HepG2 (cell line): ENCODE results near the gene TBC1D16. TPM values are rescaled to one million over a fixed set of nuclear protein-coding genes. Genes with fewer than 3 reads are reported as not detected.
A peak's percentile ranks its signal among the peaks of the same experiment; 100 is the strongest.

Experiments
- ARHGAP35 ChIP-seq: sonication (generic); formaldehyde crosslinking; IDR thresholded peaks from 2 replicates; pipeline ENCODE4 v1.9.0; 2022; ENCODE audit warnings: mild to moderate bottlenecking, inconsistent platforms, moderate library complexity, missing genetic modification reagents, borderline replicate concordance
- ATRX ChIP-seq: sonication (generic); formaldehyde crosslinking; IDR thresholded peaks from 2 replicates; pipeline ENCODE4 v1.4.0; 2020; ENCODE audit warnings: missing genetic modification reagents, borderline replicate concordance
- CBFB ChIP-seq: sonication (generic); formaldehyde crosslinking; IDR thresholded peaks from 2 replicates; pipeline ENCODE4 v1.4.0; 2020; ENCODE audit warnings: missing genetic modification reagents
- GABPA ChIP-seq, 2 experiments: IDR thresholded peaks; 2 replicates each; pipeline ENCODE4 v1.6.1; 2011 to 2016; ENCODE audit warnings: low read depth in 2 of 2, low read length in 1 of 2, missing biosample characterization in 1 of 2, missing genetic modification characterization in 1 of 2
- HES4 ChIP-seq: sonication (generic); formaldehyde crosslinking; IDR thresholded peaks from 2 replicates; pipeline ENCODE4 v1.9.0; 2021; ENCODE audit warnings: mild to moderate bottlenecking, missing genetic modification reagents, borderline replicate concordance
- KLF6 ChIP-seq: IDR thresholded peaks from 2 replicates; pipeline ENCODE4 v1.8.0; 2016; ENCODE audit warnings: missing biosample characterization, missing genetic modification reagents
- NONO ChIP-seq, 2 experiments: fragments of 450-650 bp in 1 of 2; sonication (generic) in 1 of 2; formaldehyde crosslinking in 1 of 2; IDR thresholded peaks in 1 of 2; conservative IDR thresholded peaks in 1 of 2; 2 replicates each; pipeline versions ENCODE4 v1.6.1 to v1.8.0; 2017 to 2022; ENCODE audit warnings: mild to moderate bottlenecking in 1 of 2, missing genetic modification reagents in 1 of 2, moderate library complexity in 1 of 2
- NRL ChIP-seq: sonication (generic); formaldehyde crosslinking; IDR thresholded peaks from 2 replicates; pipeline ENCODE4 v1.5.0; 2020; ENCODE audit warnings: missing genetic modification reagents, mild to moderate bottlenecking, moderate library complexity, borderline replicate concordance
- SAP130 ChIP-seq: IDR thresholded peaks from 2 replicates; pipeline ENCODE4 v1.6.1; 2016; ENCODE audit warnings: low read depth
- SP1 ChIP-seq, 2 experiments: fragments of 450-650 bp in 1 of 2; sonication (generic) in 1 of 2; formaldehyde crosslinking in 1 of 2; IDR thresholded peaks; 2 replicates each; pipeline versions ENCODE4 v1.4.0 to v1.6.1; 2016 to 2020; ENCODE audit warnings: missing genetic modification reagents in 1 of 2
- TARDBP ChIP-seq: sonication (generic); formaldehyde crosslinking; IDR thresholded peaks from 2 replicates; pipeline ENCODE4 v1.8.0; 2022; ENCODE audit warnings: mild to moderate bottlenecking, missing genetic modification reagents
- TBX2 ChIP-seq: sonication (generic); formaldehyde crosslinking; IDR thresholded peaks from 2 replicates; pipeline ENCODE4 v1.5.0; 2020; ENCODE audit warnings: missing genetic modification reagents, mild to moderate bottlenecking, borderline replicate concordance
- ZNF143 ChIP-seq: sonication (generic); formaldehyde crosslinking; IDR thresholded peaks from 2 replicates; pipeline ENCODE4 v1.4.0; 2020; ENCODE audit warnings: missing genetic modification reagents
- polyA plus RNA-seq, 8 experiments: library from polyadenylated mRNA; depleted of rRNA in 3 of 8; stranded (reverse) in 7 of 8; unstranded in 1 of 8; fragments of >200 nt; fragmentation: Illumina TruSeq in 4 of 8; extraction: Trizol in 4 of 8; gene quantifications; 2 replicates each; pipeline versions ENCODE4 v1.2.1 to v1.2.3, GENCODE V29; 2011 to 2016; ENCODE audit warnings: low read depth in 4 of 8, missing spikeins in 1 of 8, mixed read lengths in 1 of 8; ENCODE audit not compliant: insufficient read depth in 1 of 8
- total RNA-seq, 5 experiments: library from RNA; depleted of rRNA; stranded (reverse); fragments of >200 nt; fragmentation: Illumina TruSeq; extraction: Trizol; gene quantifications; 2 replicates each; pipeline ENCODE4 v1.2.3, GENCODE V29; 2016; ENCODE audit warnings: low read depth in 1 of 5
- TF ChIP-seq, protein P1 (sequence below): sonication (generic); formaldehyde crosslinking; IDR thresholded peaks from 2 replicates; pipeline ENCODE4 v1.4.0; 2020; ENCODE audit warnings: missing genetic modification reagents
- TF ChIP-seq, protein P2 (sequence below), 2 experiments: sonication (generic) in 1 of 2; formaldehyde crosslinking in 1 of 2; IDR thresholded peaks; 2 replicates each; pipeline versions ENCODE4 v1.4.0 to v1.6.1; 2018 to 2020; ENCODE audit warnings: missing genetic modification reagents in 2 of 2, borderline replicate concordance in 1 of 2, low read depth in 1 of 2, mild to moderate bottlenecking in 1 of 2, missing biosample characterization in 1 of 2
- TF ChIP-seq, protein P3 (sequence below): sonication (generic); formaldehyde crosslinking; IDR thresholded peaks from 2 replicates; pipeline ENCODE4 v1.8.1; 2023; ENCODE audit warnings: mild to moderate bottlenecking, missing genetic modification reagents
- TF ChIP-seq, protein P4 (sequence below): sonication (generic); formaldehyde crosslinking; IDR thresholded peaks from 2 replicates; pipeline ENCODE4 v1.4.0; 2020; ENCODE audit warnings: missing genetic modification reagents, borderline replicate concordance
- TF ChIP-seq, protein P5 (sequence below): sonication (generic); formaldehyde crosslinking; IDR thresholded peaks from 2 replicates; pipeline ENCODE4 v1.8.0; 2022; ENCODE audit warnings: mild to moderate bottlenecking, missing genetic modification reagents

TBC1D16 gene
- total and polyA plus RNA-seq, 2 of the 13 experiments (the other 11 are each of a cell fraction or from before 2014, with no cell fraction given): 14.9 to 24.9 TPM

DNA sequence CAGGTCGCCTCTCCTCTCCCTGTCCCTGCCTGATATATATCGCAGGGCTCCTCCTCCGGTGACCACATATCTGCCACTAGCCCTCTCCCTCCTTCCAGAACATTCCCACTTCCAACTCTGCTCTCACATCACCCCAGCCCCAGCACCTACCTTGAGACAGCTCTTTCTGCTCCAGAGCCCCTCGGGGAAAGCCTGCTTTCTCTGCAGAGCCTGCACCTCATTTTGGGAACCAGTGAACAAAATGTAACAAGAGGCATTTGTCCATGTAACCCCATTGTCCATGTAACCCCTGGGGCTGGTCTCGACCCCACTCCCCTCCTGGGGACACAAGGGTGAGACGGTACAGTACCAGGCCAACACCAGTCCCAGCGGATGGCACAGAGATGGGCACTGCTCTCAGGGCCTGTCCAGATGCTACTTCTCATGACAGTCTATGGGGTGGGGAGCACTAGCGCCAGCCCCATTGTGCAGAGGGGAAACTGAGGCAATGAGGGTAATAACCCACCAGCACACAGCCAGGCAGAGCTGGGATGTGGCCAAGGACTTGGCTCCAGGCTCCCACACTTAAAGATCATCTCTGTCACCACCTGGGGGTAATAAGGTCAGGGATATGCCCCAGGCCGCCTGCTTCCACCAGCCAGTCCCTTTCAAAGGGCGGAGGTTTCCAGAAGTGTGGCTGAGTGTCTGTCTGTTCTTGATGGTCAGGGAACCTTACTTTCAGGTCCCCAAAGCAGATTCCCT is 42.9 kb downstream of the TBC1D16 start (continued):
- TF ChIP-seq, protein P1, sequence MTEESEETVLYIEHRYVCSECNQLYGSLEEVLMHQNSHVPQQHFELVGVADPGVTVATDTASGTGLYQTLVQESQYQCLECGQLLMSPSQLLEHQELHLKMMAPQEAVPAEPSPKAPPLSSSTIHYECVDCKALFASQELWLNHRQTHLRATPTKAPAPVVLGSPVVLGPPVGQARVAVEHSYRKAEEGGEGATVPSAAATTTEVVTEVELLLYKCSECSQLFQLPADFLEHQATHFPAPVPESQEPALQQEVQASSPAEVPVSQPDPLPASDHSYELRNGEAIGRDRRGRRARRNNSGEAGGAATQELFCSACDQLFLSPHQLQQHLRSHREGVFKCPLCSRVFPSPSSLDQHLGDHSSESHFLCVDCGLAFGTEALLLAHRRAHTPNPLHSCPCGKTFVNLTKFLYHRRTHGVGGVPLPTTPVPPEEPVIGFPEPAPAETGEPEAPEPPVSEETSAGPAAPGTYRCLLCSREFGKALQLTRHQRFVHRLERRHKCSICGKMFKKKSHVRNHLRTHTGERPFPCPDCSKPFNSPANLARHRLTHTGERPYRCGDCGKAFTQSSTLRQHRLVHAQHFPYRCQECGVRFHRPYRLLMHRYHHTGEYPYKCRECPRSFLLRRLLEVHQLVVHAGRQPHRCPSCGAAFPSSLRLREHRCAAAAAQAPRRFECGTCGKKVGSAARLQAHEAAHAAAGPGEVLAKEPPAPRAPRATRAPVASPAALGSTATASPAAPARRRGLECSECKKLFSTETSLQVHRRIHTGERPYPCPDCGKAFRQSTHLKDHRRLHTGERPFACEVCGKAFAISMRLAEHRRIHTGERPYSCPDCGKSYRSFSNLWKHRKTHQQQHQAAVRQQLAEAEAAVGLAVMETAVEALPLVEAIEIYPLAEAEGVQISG: no peak
- TF ChIP-seq TARDBP (CRISPR knock-in tag) (no peak), TBX2 (CRISPR knock-in tag) (no peak), KLF6 (CRISPR knock-in tag) (0 out of 2 replicates have a peak, but pooled peaks have one; percentile 8), NRL (CRISPR knock-in tag) (no peak; the same call in 1 of the 2 replicates), SP1 (IDR thresholded peaks at IDR 0.05) (no peak), SP1 (CRISPR knock-in tag; IDR thresholded peaks at IDR 0.05) (no peak), HES4 (CRISPR knock-in tag) (no peak; the same call in 1 of the 2 replicates), CBFB (CRISPR knock-in tag) (no peak), ATRX (CRISPR knock-in tag) (no peak), ZNF143 (CRISPR knock-in tag) (no peak; the same call in 1 of the 2 replicates), ARHGAP35 (no peak), GABPA (IDR thresholded peaks at IDR 0.05; ENCODE audit: low read depth, low read length) (no peak), GABPA (CRISPR knock-in tag; IDR thresholded peaks at IDR 0.05; ENCODE audit: low read depth) (no peak), NONO (IDR thresholded peaks at IDR 0.05) (no peak), NONO (CRISPR knock-in tag; conservative IDR thresholded peaks at IDR 0.05) (no peak), SAP130 (no peak)
- TF ChIP-seq, protein P2, sequence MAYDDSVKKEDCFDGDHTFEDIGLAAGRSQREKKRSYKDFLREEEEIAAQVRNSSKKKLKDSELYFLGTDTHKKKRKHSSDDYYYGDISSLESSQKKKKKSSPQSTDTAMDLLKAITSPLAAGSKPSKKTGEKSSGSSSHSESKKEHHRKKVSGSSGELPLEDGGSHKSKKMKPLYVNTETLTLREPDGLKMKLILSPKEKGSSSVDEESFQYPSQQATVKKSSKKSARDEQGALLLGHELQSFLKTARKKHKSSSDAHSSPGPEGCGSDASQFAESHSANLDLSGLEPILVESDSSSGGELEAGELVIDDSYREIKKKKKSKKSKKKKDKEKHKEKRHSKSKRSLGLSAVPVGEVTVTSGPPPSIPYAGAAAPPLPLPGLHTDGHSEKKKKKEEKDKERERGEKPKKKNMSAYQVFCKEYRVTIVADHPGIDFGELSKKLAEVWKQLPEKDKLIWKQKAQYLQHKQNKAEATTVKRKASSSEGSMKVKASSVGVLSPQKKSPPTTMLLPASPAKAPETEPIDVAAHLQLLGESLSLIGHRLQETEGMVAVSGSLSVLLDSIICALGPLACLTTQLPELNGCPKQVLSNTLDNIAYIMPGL (CRISPR knock-in tag; IDR thresholded peaks at IDR 0.05; ENCODE audit: borderline replicate concordance in 1 of 2, low read depth in 1 of 2): no peak
- TF ChIP-seq, protein P3, sequence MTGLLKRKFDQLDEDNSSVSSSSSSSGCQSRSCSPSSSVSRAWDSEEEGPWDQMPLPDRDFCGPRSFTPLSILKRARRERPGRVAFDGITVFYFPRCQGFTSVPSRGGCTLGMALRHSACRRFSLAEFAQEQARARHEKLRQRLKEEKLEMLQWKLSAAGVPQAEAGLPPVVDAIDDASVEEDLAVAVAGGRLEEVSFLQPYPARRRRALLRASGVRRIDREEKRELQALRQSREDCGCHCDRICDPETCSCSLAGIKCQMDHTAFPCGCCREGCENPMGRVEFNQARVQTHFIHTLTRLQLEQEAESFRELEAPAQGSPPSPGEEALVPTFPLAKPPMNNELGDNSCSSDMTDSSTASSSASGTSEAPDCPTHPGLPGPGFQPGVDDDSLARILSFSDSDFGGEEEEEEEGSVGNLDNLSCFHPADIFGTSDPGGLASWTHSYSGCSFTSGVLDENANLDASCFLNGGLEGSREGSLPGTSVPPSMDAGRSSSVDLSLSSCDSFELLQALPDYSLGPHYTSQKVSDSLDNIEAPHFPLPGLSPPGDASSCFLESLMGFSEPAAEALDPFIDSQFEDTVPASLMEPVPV: no peak
- TF ChIP-seq, protein P4, sequence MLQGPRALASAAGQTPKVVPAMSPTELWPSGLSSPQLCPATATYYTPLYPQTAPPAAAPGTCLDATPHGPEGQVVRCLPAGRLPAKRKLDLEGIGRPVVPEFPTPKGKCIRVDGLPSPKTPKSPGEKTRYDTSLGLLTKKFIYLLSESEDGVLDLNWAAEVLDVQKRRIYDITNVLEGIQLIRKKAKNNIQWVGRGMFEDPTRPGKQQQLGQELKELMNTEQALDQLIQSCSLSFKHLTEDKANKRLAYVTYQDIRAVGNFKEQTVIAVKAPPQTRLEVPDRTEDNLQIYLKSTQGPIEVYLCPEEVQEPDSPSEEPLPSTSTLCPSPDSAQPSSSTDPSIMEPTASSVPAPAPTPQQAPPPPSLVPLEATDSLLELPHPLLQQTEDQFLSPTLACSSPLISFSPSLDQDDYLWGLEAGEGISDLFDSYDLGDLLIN (CRISPR knock-in tag): no peak
- TF ChIP-seq, protein P5, sequence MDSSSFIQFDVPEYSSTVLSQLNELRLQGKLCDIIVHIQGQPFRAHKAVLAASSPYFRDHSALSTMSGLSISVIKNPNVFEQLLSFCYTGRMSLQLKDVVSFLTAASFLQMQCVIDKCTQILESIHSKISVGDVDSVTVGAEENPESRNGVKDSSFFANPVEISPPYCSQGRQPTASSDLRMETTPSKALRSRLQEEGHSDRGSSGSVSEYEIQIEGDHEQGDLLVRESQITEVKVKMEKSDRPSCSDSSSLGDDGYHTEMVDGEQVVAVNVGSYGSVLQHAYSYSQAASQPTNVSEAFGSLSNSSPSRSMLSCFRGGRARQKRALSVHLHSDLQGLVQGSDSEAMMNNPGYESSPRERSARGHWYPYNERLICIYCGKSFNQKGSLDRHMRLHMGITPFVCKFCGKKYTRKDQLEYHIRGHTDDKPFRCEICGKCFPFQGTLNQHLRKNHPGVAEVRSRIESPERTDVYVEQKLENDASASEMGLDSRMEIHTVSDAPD (CRISPR knock-in tag): peak; percentile 5; the same call in 1 of the 2 replicates
